HepG2 (cell line): ENCODE measurements around the gene HMGB4. TPM values are rescaled to one million over a fixed set of nuclear protein-coding genes. Genes with fewer than 3 reads are reported as not detected.

ENCODE experiments used
- ATAC-seq: fragments of 200-7000 bp; cut with Tn5 transposase; 3 replicates; pipeline ENCODE4 v1.9.1; 2020; ENCODE audit warnings: mild to moderate bottlenecking, moderate library complexity
- BruUV-seq: library from RNA; stranded (reverse); fragments of 400-500 nt; replicated peaks from 2 replicates; lab custom pipeline; 2021; lab: Mats Ljungman, UMichigan
- CTCF ChIA-PET: fragments of 300-600 bp; formaldehyde crosslinking; extraction: SDS; loops from one replicate; lab custom pipeline; 2021; ENCODE audit warnings: low total read pairs, inconsistent platforms, low intra/inter-chr PET ratio; lab: Yijun Ruan, JAX
- POLR2A ChIA-PET: fragments of 350-600 bp; sonication (Branson Sonifier 250); formaldehyde crosslinking; loops from one replicate; lab custom pipeline; 2020; ENCODE audit warnings: antibody characterized with exemption, inconsistent platforms; lab: Yijun Ruan, JAX
- DNase-seq: peaks from one replicate; pipeline ENCODE4 v3.0.0-alpha.2; 2015; ENCODE audit warnings: low spot score
- FAIRE-seq: peaks from 3 replicates; lab custom pipeline; 2011; peaks lifted over from hg19 to GRCh38; lab: Jason Lieb, UNC
- H2AFZ ChIP-seq: one replicate; pipeline ENCODE4 v1.6.1; 2011; ENCODE audit warnings: low read length, inconsistent platforms
- H3K27ac ChIP-seq: fragments of 300-600 bp; 3 replicates; pipeline ENCODE4 v1.8.0; 2011; ENCODE audit warnings: mixed run types, mild to moderate bottlenecking, mixed read lengths, low read length, inconsistent platforms; ENCODE audit not compliant: insufficient read depth; ENCODE audit errors: extremely low read length
- H3K27me3 ChIP-seq, 2 experiments: fragments of 200-600 bp in 1 of 2; 2 replicates in 1 of 2; 3 replicates in 1 of 2; pipeline versions ENCODE4 v1.6.0 to v1.8.0; 2011; ENCODE audit warnings: low read length in 2 of 2, mild to moderate bottlenecking in 2 of 2, moderate library complexity in 2 of 2, inconsistent platforms in 1 of 2; ENCODE audit not compliant: insufficient read depth in 2 of 2, control insufficient read depth in 1 of 2
- H3K36me3 ChIP-seq, 2 experiments: fragments of 200-600 bp in 1 of 2; replicated peaks in 1 of 2; 2 replicates in 1 of 2; 3 replicates in 1 of 2; pipeline versions ENCODE4 v1.5.1 to v1.8.0; 2011; ENCODE audit warnings: low read length in 2 of 2, inconsistent platforms in 1 of 2; ENCODE audit not compliant: insufficient read depth in 2 of 2, control insufficient read depth in 1 of 2
- H3K4me1 ChIP-seq: 2 replicates; pipeline ENCODE4 v1.5.1; 2012; ENCODE audit warnings: low read length, inconsistent platforms; ENCODE audit not compliant: insufficient read depth
- H3K4me2 ChIP-seq: 2 replicates; pipeline ENCODE4 v1.6.0; 2011; ENCODE audit warnings: low read depth, low read length, inconsistent platforms
- H3K4me3 ChIP-seq, 3 experiments: fragments of 200-600 bp in 1 of 3; sonication (generic), shearing (Covaris generic) in 1 of 3; replicated peaks in 1 of 3; 2 replicates each; pipeline ENCODE4 v1.5.1; 2011 to 2016; ENCODE audit warnings: low read length in 3 of 3, inconsistent platforms in 2 of 3, low read depth in 2 of 3, mild to moderate bottlenecking in 2 of 3, control low read depth in 1 of 3, mixed read lengths in 1 of 3; ENCODE audit not compliant: insufficient read depth in 1 of 3
- H3K79me2 ChIP-seq: one replicate; pipeline ENCODE4 v1.6.1; 2011; ENCODE audit warnings: low read length, inconsistent platforms; ENCODE audit not compliant: insufficient read depth
- H3K9ac ChIP-seq: 2 replicates; pipeline ENCODE4 v1.6.0; 2011; ENCODE audit warnings: mild to moderate bottlenecking, low read depth, low read length, inconsistent platforms; ENCODE audit not compliant: insufficient read depth
- H3K9me3 ChIP-seq: 2 replicates; pipeline ENCODE4 v1.5.1; 2012; ENCODE audit warnings: mild to moderate bottlenecking, low read length
- H4K20me1 ChIP-seq: 2 replicates; pipeline ENCODE4 v1.6.0; 2011; ENCODE audit warnings: inconsistent platforms, mild to moderate bottlenecking, low read length, moderate library complexity; ENCODE audit not compliant: insufficient read depth
- GABPA ChIP-seq, 2 experiments: IDR thresholded peaks; 2 replicates each; pipeline ENCODE4 v1.6.1; 2011 to 2016; ENCODE audit warnings: low read depth in 2 of 2, low read length in 1 of 2, missing biosample characterization in 1 of 2, missing genetic modification characterization in 1 of 2
- MLLT10 ChIP-seq: sonication (generic); formaldehyde crosslinking; IDR thresholded peaks from 2 replicates; pipeline ENCODE4 v1.4.0; 2020; ENCODE audit warnings: missing genetic modification reagents
- RXRB ChIP-seq: IDR thresholded peaks from 2 replicates; pipeline ENCODE4 v1.6.1; 2016; ENCODE audit warnings: borderline replicate concordance, missing genetic modification reagents, missing compliant biosample characterization
- SMC3 ChIP-seq: IDR thresholded peaks from 2 replicates; pipeline ENCODE4 v1.6.1; 2011; ENCODE audit warnings: low read length, improper control_type of control experiment
- SP140L ChIP-seq: sonication (generic); formaldehyde crosslinking; IDR thresholded peaks from 2 replicates; pipeline ENCODE4 v1.4.0; 2020; ENCODE audit warnings: missing genetic modification reagents, borderline replicate concordance
- TSC22D2 ChIP-seq: sonication (generic); formaldehyde crosslinking; IDR thresholded peaks from 2 replicates; pipeline ENCODE4 v1.5.1; 2020; ENCODE audit warnings: missing genetic modification reagents, mild to moderate bottlenecking, borderline replicate concordance
- ZFP1 ChIP-seq: IDR thresholded peaks from 2 replicates; pipeline ENCODE4 v1.6.1; 2016
- ZFP36L2 ChIP-seq: sonication (generic); formaldehyde crosslinking; IDR thresholded peaks from 2 replicates; pipeline ENCODE4 v1.4.0; 2020; ENCODE audit warnings: missing genetic modification reagents
- ZNF331 ChIP-seq: sonication (generic); formaldehyde crosslinking; IDR thresholded peaks from 2 replicates; pipeline ENCODE4 v1.4.0; 2020; ENCODE audit warnings: missing genetic modification reagents
- ZNF430 ChIP-seq: sonication (generic); formaldehyde crosslinking; IDR thresholded peaks from 2 replicates; pipeline ENCODE4 v1.9.0; 2021; ENCODE audit warnings: mild to moderate bottlenecking, missing genetic modification reagents
- ZNF543 ChIP-seq: sonication (generic); formaldehyde crosslinking; IDR thresholded peaks from 2 replicates; pipeline ENCODE4 v1.4.0; 2020; ENCODE audit warnings: mild to moderate bottlenecking, missing genetic modification reagents
- ZNF776 ChIP-seq: sonication (generic); formaldehyde crosslinking; IDR thresholded peaks from 2 replicates; pipeline ENCODE4 v1.4.0; 2020; ENCODE audit warnings: mild to moderate bottlenecking, missing genetic modification reagents
- ZNF878 ChIP-seq: sonication (generic); formaldehyde crosslinking; IDR thresholded peaks from 2 replicates; pipeline ENCODE4 v1.8.1; 2023; ENCODE audit warnings: mild to moderate bottlenecking, missing genetic modification reagents, moderate library complexity
- ZNF891 ChIP-seq: sonication (generic); formaldehyde crosslinking; IDR thresholded peaks from 2 replicates; pipeline ENCODE4 v1.5.0; 2020; ENCODE audit warnings: mild to moderate bottlenecking, missing genetic modification reagents
- WGBS: methylation state at CpG from one replicate; pipeline ENCODE4 v1.1.6; 2017; ENCODE audit warnings: low lambda C conversion rate; 5-methylcytosine and 5-hydroxymethylcytosine counted together
- in situ Hi-C: cut with HindIII; loops from 2 replicates; pipeline ENCODE4 v1.10.0; 2017; ENCODE audit warnings: low pct_unique_long_range_greater_than_20kb; ENCODE audit not compliant: extremely low pct_ligation_motif_present
- intact Hi-C: fragments of 100-400 bp; cut with micrococcal nuclease; formaldehyde crosslinking; loops from one replicate; pipeline ENCODE4 v1.10.0; 2022; ENCODE audit not compliant: unreplicated experiment
- polyA plus RNA-seq, 8 experiments: library from polyadenylated mRNA; depleted of rRNA in 3 of 8; stranded (reverse) in 7 of 8; unstranded in 1 of 8; fragments of >200 nt; fragmentation: Illumina TruSeq in 4 of 8; extraction: Trizol in 4 of 8; gene quantifications; 2 replicates each; pipeline versions ENCODE4 v1.2.1 to v1.2.3, GENCODE V29; 2011 to 2016; ENCODE audit warnings: low read depth in 4 of 8, missing spikeins in 1 of 8, mixed read lengths in 1 of 8; ENCODE audit not compliant: insufficient read depth in 1 of 8
- total RNA-seq, 5 experiments: library from RNA; depleted of rRNA; stranded (reverse); fragments of >200 nt; fragmentation: Illumina TruSeq; extraction: Trizol; gene quantifications; 2 replicates each; pipeline ENCODE4 v1.2.3, GENCODE V29; 2016; ENCODE audit warnings: low read depth in 1 of 5
- TF ChIP-seq, protein P1 (sequence below): sonication (generic); formaldehyde crosslinking; IDR thresholded peaks from 2 replicates; pipeline ENCODE4 v1.4.0; 2020; ENCODE audit warnings: missing genetic modification reagents
- TF ChIP-seq, protein P2 (sequence below): sonication (generic); formaldehyde crosslinking; IDR thresholded peaks from 2 replicates; pipeline ENCODE4 v1.5.0; 2020; ENCODE audit warnings: mild to moderate bottlenecking, missing genetic modification reagents
- TF ChIP-seq, protein P3 (sequence below): sonication (generic); formaldehyde crosslinking; IDR thresholded peaks from 2 replicates; pipeline ENCODE4 v1.4.0; 2020; ENCODE audit warnings: mild to moderate bottlenecking, low read depth, missing genetic modification reagents

Gene HMGB4
- total and polyA plus RNA-seq, 2 of the 13 experiments (the other 11 are each of a cell fraction or from before 2014, with no cell fraction given) = not detected

DNA sequence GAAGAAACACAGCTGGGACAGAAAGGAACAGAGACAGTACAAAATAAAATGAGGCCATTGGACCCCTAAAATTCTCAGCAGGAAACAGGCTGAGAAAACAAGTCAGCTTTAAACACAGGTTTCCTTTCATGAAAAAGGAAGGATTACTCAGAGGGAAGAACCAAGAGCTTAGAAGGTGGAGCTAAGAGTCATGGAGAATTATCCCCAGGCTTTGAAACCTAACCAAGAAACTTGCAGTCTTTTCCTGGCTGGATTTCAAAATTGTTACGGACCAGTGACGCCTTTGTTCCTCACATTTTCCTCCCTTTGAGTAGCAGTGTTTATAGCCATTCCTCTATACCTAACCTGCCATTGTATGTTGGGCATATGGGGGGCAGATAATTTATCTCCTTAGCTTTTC, 8.8 kb downstream of the HMGB4 start:
- no peaks in the 10 kb centered on the region for H4K20me1 ChIP-seq
- DNase-seq (no peak), ATAC-seq (no peak), FAIRE-seq (no peak)
- no peak for TF ChIP-seq ZNF331 (CRISPR knock-in tag)
- TF ChIP-seq MLLT10 = no peak
- no peak for TF ChIP-seq ZNF430
- TF ChIP-seq GABPA (IDR thresholded peaks at IDR 0.05; ENCODE audit: low read depth, low read length) = no peak
- TF ChIP-seq GABPA (CRISPR knock-in tag; IDR thresholded peaks at IDR 0.05; ENCODE audit: low read depth) = no peak
- TF ChIP-seq, protein P1, sequence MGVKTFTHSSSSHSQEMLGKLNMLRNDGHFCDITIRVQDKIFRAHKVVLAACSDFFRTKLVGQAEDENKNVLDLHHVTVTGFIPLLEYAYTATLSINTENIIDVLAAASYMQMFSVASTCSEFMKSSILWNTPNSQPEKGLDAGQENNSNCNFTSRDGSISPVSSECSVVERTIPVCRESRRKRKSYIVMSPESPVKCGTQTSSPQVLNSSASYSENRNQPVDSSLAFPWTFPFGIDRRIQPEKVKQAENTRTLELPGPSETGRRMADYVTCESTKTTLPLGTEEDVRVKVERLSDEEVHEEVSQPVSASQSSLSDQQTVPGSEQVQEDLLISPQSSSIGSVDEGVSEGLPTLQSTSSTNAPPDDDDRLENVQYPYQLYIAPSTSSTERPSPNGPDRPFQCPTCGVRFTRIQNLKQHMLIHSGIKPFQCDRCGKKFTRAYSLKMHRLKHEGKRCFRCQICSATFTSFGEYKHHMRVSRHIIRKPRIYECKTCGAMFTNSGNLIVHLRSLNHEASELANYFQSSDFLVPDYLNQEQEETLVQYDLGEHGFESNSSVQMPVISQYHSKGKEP (CRISPR knock-in tag) = no peak
- TF ChIP-seq, protein P2, sequence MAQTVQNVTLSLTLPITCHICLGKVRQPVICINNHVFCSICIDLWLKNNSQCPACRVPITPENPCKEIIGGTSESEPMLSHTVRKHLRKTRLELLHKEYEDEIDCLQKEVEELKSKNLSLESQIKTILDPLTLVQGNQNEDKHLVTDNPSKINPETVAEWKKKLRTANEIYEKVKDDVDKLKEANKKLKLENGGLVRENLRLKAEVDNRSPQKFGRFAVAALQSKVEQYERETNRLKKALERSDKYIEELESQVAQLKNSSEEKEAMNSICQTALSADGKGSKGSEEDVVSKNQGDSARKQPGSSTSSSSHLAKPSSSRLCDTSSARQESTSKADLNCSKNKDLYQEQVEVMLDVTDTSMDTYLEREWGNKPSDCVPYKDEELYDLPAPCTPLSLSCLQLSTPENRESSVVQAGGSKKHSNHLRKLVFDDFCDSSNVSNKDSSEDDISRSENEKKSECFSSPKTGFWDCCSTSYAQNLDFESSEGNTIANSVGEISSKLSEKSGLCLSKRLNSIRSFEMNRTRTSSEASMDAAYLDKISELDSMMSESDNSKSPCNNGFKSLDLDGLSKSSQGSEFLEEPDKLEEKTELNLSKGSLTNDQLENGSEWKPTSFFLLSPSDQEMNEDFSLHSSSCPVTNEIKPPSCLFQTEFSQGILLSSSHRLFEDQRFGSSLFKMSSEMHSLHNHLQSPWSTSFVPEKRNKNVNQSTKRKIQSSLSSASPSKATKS (CRISPR knock-in tag) = no peak
- no peak for TF ChIP-seq ZFP36L2 (CRISPR knock-in tag)
- no peak for TF ChIP-seq ZNF776
- TF ChIP-seq, protein P3, sequence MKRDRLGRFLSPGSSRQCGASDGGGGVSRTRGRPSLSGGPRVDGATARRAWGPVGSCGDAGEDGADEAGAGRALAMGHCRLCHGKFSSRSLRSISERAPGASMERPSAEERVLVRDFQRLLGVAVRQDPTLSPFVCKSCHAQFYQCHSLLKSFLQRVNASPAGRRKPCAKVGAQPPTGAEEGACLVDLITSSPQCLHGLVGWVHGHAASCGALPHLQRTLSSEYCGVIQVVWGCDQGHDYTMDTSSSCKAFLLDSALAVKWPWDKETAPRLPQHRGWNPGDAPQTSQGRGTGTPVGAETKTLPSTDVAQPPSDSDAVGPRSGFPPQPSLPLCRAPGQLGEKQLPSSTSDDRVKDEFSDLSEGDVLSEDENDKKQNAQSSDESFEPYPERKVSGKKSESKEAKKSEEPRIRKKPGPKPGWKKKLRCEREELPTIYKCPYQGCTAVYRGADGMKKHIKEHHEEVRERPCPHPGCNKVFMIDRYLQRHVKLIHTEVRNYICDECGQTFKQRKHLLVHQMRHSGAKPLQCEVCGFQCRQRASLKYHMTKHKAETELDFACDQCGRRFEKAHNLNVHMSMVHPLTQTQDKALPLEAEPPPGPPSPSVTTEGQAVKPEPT (CRISPR knock-in tag) = no peak
- no peak for TF ChIP-seq TSC22D2 (CRISPR knock-in tag)
- TF ChIP-seq ZNF878 (CRISPR knock-in tag) = no peak
- TF ChIP-seq SMC3 = no peak
- no peak for TF ChIP-seq ZNF543 (CRISPR knock-in tag)
- no peak for TF ChIP-seq ZNF891 (CRISPR knock-in tag)
- no peak for TF ChIP-seq ZFP1
- TF ChIP-seq RXRB (CRISPR knock-in tag) = no peak
- no peak for TF ChIP-seq SP140L (CRISPR knock-in tag)
- no peaks in the 10 kb centered on the region for H3K9me3 ChIP-seq
- WGBS = 38% methylated on average over 2 of the region's 2 CpGs
- H3K4me3 ChIP-seq = no peak overlapping the region
- no TSS peak for BruUV-seq
- no peak overlapping the region for H3K9ac ChIP-seq
- H3K27me3 ChIP-seq = no peaks in the 10 kb centered on the region; a peak in 1 of 5 replicates
- no peaks in the 10 kb centered on the region for H3K79me2 ChIP-seq
- H3K36me3 ChIP-seq = no peaks in the 10 kb centered on the region
- in situ Hi-C loops = no loop called here
- no peak overlapping the region for H3K4me2 ChIP-seq
- ChIA-PET POLR2A (no interaction called here), CTCF (no interaction called here)
- H3K27ac ChIP-seq = no peak overlapping the region
- H3K4me1 ChIP-seq = no peaks in the 10 kb centered on the region
- intact Hi-C loops = no loop called here
- no peak overlapping the region for H2AFZ ChIP-seq
